ENCODE results near the gene SPAG17. TPM values are rescaled to one million over a fixed set of nuclear protein-coding genes. Genes with fewer than 3 reads are reported as not detected.

Gene SPAG17
- total and polyA plus RNA-seq, 2 of the 13 experiments (the other 11 are each of a cell fraction or from before 2014, with no cell fraction given), result not detected

- TF ChIP-seq ZBTB20 (CRISPR knock-in tag; IDR thresholded peaks at IDR 0.05; ENCODE audit: borderline replicate concordance, low read depth), result no peak
- TF ChIP-seq ZNF556 (CRISPR knock-in tag; IDR thresholded peaks at IDR 0.05; ENCODE audit: borderline replicate concordance), result no peak; the same call in 1 of the 2 replicates
- TF ChIP-seq ZFP1 (CRISPR knock-in tag; IDR thresholded peaks at IDR 0.05), result no peak
- no peak for TF ChIP-seq ZNF768 (CRISPR knock-in tag; IDR thresholded peaks at IDR 0.05)
- TF ChIP-seq ZNF672 (CRISPR knock-in tag; IDR thresholded peaks at IDR 0.05), result no peak
- TF ChIP-seq SRSF4 (IDR thresholded peaks at IDR 0.05; ENCODE audit: low read depth, low read length, poor library complexity, severe bottlenecking), result no peak
- TF ChIP-seq ISX (CRISPR knock-in tag; conservative IDR thresholded peaks at IDR 0.05), result no peak
- no peak for TF ChIP-seq THAP7 (CRISPR knock-in tag; IDR thresholded peaks at IDR 0.05)
- no peak for TF ChIP-seq ZNF607 (CRISPR knock-in tag; IDR thresholded peaks at IDR 0.05; ENCODE audit: borderline replicate concordance)
- TF ChIP-seq E2F2 (CRISPR knock-in tag; IDR thresholded peaks at IDR 0.05; ENCODE audit: borderline replicate concordance), result no peak; the same call in 1 of the 2 replicates
- no peak for TF ChIP-seq CEBPZ (IDR thresholded peaks at IDR 0.05; ENCODE audit: low read length)
- no peak for TF ChIP-seq ZUFSP (CRISPR knock-in tag; IDR thresholded peaks at IDR 0.05; ENCODE audit: borderline replicate concordance)
- no peak for TF ChIP-seq MZF1 (CRISPR knock-in tag; IDR thresholded peaks at IDR 0.05; ENCODE audit: borderline replicate concordance)
- no peak for TF ChIP-seq PHF8 (CRISPR knock-in tag; IDR thresholded peaks at IDR 0.05)
- no peak for TF ChIP-seq CSRNP2 (CRISPR knock-in tag; conservative IDR thresholded peaks at IDR 0.05; ENCODE audit: low read depth)
- no peak for TF ChIP-seq ZNF251 (CRISPR knock-in tag; IDR thresholded peaks at IDR 0.05)
- no peak for TF ChIP-seq NCOA2 (CRISPR knock-in tag; IDR thresholded peaks at IDR 0.05)
- peak; percentile 37 for TF ChIP-seq ZFY (CRISPR knock-in tag; IDR thresholded peaks at IDR 0.05)
- TF ChIP-seq ZNF7 (CRISPR knock-in tag; IDR thresholded peaks at IDR 0.05), result no peak
- TF ChIP-seq ISL2 (CRISPR knock-in tag; IDR thresholded peaks at IDR 0.05), result no peak
- no peak for TF ChIP-seq BRF2 (CRISPR knock-in tag; IDR thresholded peaks at IDR 0.05)
- TF ChIP-seq PLRG1 (conservative IDR thresholded peaks at IDR 0.05), result no peak
Measured at GRCh38 chr1:117928881-117929342, 256.1 kb downstream of the SPAG17 start (continued).
